Measurements from ENCODE around the gene ANLN. TPM values are rescaled to one million over a fixed set of nuclear protein-coding genes. Genes with fewer than 3 reads are reported as not detected.

Gene ANLN
- total and polyA plus RNA-seq, 2 experiments from 2014 or later, result 26.9 to 66.7 TPM

- peaks cover 14% of the 10 kb centered on the region for H3K4me1 ChIP-seq (ENCODE audit: insufficient read depth)
- H3K36me3 ChIP-seq (ENCODE audit: insufficient read depth), result no peaks in the 10 kb centered on the region
- H3K79me2 ChIP-seq (replicated peaks; ENCODE audit: insufficient read depth), result peaks cover 23% of the 10 kb centered on the region
- TF ChIP-seq POLR2AphosphoS5 (IDR thresholded peaks at IDR 0.05; ENCODE audit: low read depth) (no peak), STAT1 (IDR thresholded peaks at IDR 0.05; ENCODE audit: unreplicated experiment) (no peak), JUNB (IDR thresholded peaks at IDR 0.05; ENCODE audit: unreplicated experiment) (no peak), EZH2phosphoT487 (IDR thresholded peaks at IDR 0.05; ENCODE audit: unreplicated experiment) (no peak), CREB1 (CRISPR knock-in tag; IDR thresholded peaks at IDR 0.05; ENCODE audit: low read depth) (no peak), ETS1 (IDR thresholded peaks at IDR 0.05) (no peak), ZNF114 (CRISPR knock-in tag; IDR thresholded peaks at IDR 0.05) (no peak), EZH2 (IDR thresholded peaks at IDR 0.05; ENCODE audit: low read depth, unreplicated experiment) (no peak)
- TF ChIP-seq, protein P1, sequence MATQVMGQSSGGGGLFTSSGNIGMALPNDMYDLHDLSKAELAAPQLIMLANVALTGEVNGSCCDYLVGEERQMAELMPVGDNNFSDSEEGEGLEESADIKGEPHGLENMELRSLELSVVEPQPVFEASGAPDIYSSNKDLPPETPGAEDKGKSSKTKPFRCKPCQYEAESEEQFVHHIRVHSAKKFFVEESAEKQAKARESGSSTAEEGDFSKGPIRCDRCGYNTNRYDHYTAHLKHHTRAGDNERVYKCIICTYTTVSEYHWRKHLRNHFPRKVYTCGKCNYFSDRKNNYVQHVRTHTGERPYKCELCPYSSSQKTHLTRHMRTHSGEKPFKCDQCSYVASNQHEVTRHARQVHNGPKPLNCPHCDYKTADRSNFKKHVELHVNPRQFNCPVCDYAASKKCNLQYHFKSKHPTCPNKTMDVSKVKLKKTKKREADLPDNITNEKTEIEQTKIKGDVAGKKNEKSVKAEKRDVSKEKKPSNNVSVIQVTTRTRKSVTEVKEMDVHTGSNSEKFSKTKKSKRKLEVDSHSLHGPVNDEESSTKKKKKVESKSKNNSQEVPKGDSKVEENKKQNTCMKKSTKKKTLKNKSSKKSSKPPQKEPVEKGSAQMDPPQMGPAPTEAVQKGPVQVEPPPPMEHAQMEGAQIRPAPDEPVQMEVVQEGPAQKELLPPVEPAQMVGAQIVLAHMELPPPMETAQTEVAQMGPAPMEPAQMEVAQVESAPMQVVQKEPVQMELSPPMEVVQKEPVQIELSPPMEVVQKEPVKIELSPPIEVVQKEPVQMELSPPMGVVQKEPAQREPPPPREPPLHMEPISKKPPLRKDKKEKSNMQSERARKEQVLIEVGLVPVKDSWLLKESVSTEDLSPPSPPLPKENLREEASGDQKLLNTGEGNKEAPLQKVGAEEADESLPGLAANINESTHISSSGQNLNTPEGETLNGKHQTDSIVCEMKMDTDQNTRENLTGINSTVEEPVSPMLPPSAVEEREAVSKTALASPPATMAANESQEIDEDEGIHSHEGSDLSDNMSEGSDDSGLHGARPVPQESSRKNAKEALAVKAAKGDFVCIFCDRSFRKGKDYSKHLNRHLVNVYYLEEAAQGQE (IDR thresholded peaks at IDR 0.05; ENCODE audit: unreplicated experiment), result no peak
- TF ChIP-seq, protein P2, sequence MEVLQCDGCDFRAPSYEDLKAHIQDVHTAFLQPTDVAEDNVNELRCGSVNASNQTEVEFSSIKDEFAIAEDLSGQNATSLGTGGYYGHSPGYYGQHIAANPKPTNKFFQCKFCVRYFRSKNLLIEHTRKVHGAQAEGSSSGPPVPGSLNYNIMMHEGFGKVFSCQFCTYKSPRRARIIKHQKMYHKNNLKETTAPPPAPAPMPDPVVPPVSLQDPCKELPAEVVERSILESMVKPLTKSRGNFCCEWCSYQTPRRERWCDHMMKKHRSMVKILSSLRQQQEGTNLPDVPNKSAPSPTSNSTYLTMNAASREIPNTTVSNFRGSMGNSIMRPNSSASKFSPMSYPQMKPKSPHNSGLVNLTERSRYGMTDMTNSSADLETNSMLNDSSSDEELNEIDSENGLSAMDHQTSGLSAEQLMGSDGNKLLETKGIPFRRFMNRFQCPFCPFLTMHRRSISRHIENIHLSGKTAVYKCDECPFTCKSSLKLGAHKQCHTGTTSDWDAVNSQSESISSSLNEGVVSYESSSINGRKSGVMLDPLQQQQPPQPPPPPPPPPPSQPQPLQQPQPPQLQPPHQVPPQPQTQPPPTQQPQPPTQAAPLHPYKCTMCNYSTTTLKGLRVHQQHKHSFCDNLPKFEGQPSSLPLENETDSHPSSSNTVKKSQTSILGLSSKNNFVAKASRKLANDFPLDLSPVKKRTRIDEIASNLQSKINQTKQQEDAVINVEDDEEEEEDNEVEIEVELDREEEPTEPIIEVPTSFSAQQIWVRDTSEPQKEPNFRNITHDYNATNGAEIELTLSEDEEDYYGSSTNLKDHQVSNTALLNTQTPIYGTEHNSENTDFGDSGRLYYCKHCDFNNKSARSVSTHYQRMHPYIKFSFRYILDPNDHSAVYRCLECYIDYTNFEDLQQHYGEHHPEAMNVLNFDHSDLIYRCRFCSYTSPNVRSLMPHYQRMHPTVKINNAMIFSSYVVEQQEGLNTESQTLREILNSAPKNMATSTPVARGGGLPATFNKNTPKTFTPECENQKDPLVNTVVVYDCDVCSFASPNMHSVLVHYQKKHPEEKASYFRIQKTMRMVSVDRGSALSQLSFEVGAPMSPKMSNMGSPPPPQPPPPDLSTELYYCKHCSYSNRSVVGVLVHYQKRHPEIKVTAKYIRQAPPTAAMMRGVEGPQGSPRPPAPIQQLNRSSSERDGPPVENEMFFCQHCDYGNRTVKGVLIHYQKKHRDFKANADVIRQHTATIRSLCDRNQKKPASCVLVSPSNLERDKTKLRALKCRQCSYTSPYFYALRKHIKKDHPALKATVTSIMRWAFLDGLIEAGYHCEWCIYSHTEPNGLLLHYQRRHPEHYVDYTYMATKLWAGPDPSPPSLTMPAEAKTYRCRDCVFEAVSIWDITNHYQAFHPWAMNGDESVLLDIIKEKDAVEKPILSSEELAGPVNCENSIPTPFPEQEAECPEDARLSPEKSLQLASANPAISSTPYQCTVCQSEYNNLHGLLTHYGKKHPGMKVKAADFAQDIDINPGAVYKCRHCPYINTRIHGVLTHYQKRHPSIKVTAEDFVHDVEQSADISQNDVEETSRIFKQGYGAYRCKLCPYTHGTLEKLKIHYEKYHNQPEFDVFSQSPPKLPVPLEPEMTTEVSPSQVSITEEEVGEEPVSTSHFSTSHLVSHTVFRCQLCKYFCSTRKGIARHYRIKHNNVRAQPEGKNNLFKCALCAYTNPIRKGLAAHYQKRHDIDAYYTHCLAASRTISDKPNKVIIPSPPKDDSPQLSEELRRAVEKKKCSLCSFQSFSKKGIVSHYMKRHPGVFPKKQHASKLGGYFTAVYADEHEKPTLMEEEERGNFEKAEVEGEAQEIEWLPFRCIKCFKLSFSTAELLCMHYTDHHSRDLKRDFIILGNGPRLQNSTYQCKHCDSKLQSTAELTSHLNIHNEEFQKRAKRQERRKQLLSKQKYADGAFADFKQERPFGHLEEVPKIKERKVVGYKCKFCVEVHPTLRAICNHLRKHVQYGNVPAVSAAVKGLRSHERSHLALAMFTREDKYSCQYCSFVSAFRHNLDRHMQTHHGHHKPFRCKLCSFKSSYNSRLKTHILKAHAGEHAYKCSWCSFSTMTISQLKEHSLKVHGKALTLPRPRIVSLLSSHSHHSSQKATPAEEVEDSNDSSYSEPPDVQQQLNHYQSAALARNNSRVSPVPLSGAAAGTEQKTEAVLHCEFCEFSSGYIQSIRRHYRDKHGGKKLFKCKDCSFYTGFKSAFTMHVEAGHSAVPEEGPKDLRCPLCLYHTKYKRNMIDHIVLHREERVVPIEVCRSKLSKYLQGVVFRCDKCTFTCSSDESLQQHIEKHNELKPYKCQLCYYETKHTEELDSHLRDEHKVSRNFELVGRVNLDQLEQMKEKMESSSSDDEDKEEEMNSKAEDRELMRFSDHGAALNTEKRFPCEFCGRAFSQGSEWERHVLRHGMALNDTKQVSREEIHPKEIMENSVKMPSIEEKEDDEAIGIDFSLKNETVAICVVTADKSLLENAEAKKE (CRISPR knock-in tag; IDR thresholded peaks at IDR 0.05), result no peak
- TF ChIP-seq, protein P3, sequence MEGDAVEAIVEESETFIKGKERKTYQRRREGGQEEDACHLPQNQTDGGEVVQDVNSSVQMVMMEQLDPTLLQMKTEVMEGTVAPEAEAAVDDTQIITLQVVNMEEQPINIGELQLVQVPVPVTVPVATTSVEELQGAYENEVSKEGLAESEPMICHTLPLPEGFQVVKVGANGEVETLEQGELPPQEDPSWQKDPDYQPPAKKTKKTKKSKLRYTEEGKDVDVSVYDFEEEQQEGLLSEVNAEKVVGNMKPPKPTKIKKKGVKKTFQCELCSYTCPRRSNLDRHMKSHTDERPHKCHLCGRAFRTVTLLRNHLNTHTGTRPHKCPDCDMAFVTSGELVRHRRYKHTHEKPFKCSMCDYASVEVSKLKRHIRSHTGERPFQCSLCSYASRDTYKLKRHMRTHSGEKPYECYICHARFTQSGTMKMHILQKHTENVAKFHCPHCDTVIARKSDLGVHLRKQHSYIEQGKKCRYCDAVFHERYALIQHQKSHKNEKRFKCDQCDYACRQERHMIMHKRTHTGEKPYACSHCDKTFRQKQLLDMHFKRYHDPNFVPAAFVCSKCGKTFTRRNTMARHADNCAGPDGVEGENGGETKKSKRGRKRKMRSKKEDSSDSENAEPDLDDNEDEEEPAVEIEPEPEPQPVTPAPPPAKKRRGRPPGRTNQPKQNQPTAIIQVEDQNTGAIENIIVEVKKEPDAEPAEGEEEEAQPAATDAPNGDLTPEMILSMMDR (conservative IDR thresholded peaks at IDR 0.05; ENCODE audit: low read depth in 2 of 2), result no peak
- no peaks in the 10 kb centered on the region for H3K9me3 Mint-ChIP-seq
- no peaks in the 10 kb centered on the region for H3K36me3 Mint-ChIP-seq (ENCODE audit: low read depth)
- H3K4me2 ChIP-seq, result no peak overlapping the region
- DNase-seq (ENCODE audit: low spot score) (no peak), ATAC-seq (no peak)
- H3K4me3 Mint-ChIP-seq, result no peak overlapping the region
- peaks cover 5% of the 10 kb centered on the region; the same call in 1 of the 2 replicates for H3F3A ChIP-seq (replicated peaks; ENCODE audit: low read depth)
- H2AFZ ChIP-seq, result no peak overlapping the region
- H3K9me2 ChIP-seq (ENCODE audit: insufficient read depth), result no peaks in the 10 kb centered on the region
- peaks cover 19% of the 10 kb centered on the region for H3K4me1 Mint-ChIP-seq
- H3K27me3 Mint-ChIP-seq (ENCODE audit: insufficient read depth, low read depth, poor library complexity), result peaks cover 4% of the 10 kb centered on the region
- H3K27ac ChIP-seq (ENCODE audit: low read depth), result no peak overlapping the region
- no peak overlapping the region for H3K4me3 ChIP-seq
- no peaks in the 10 kb centered on the region for H3K27me3 ChIP-seq (ENCODE audit: insufficient read depth)
- H3K27ac Mint-ChIP-seq, result no peak overlapping the region; the same call in 1 of the 2 replicates
- no peaks in the 10 kb centered on the region; the same call in 1 of the 2 replicates for H4K20me1 ChIP-seq (replicated peaks; ENCODE audit: insufficient read depth)
Measured at GRCh38 chr7:36387435-36388231, 2.0 kb upstream of the ANLN start.
